ENCODE data around the gene B3GNT2.
"Not testable (repeated sequence)": the region's sequence is repeated elsewhere in the genome, so short reads cannot be mapped to it uniquely, and the experiment has no call there.

The B3GNT2 gene

GRCh38 chr2:62195421-62196277, at the start of gene B3GNT2:
Gene B3GNT2, plus strand, starts transcription at chr2:62196115. Its CDS starts 26,106 bp downstream, at chr2:62222221.
- peak; percentile 49 for DNase-seq

- not testable (repeated sequence) for DNase-seq
These were observed 49.1 kb upstream of the B3GNT2 start for GRCh38 chr2:62146790-62147189.

- no peak for DNase-seq
These were observed 48.2 kb upstream of the B3GNT2 start for GRCh38 chr2:62147610-62148301.

- no peak for DNase-seq
These were observed 46.2 kb upstream of the B3GNT2 start for GRCh38 chr2:62149708-62150107.

GRCh38 chr2:62150597-62151305, 45.2 kb upstream of the B3GNT2 start:
- no peak for DNase-seq

- no peak for DNase-seq
These were observed 44.6 kb upstream of the B3GNT2 start for GRCh38 chr2:62151306-62151638.

GRCh38 chr2:62152000-62152399, 43.9 kb upstream of the B3GNT2 start:
- no peak for DNase-seq

GRCh38 chr2:62156861-62157496, 38.9 kb upstream of the B3GNT2 start:
- no peak for DNase-seq

- no peak for DNase-seq
These were observed 37.3 kb upstream of the B3GNT2 start for GRCh38 chr2:62158444-62159121.

GRCh38 chr2:62160691-62161090, 35.2 kb upstream of the B3GNT2 start:
- DNase-seq = not testable (repeated sequence)

- DNase-seq = no peak
These were observed 32.6 kb upstream of the B3GNT2 start for GRCh38 chr2:62163106-62163831.

GRCh38 chr2:62163834-62164233, 32.1 kb upstream of the B3GNT2 start:
- DNase-seq = no peak

GRCh38 chr2:62175728-62176127, 20.2 kb upstream of the B3GNT2 start:
- no peak for DNase-seq

- no peak for DNase-seq
These were observed 19.1 kb upstream of the B3GNT2 start for GRCh38 chr2:62176801-62177200.

- no peak for DNase-seq
These were observed 18.4 kb upstream of the B3GNT2 start for GRCh38 chr2:62177392-62178049.

GRCh38 chr2:62178741-62179271, 17.1 kb upstream of the B3GNT2 start:
- DNase-seq = no peak

- DNase-seq = no peak
These were observed 14.9 kb upstream of the B3GNT2 start for GRCh38 chr2:62180975-62181374.

- DNase-seq = no peak
These were observed 14.1 kb upstream of the B3GNT2 start for GRCh38 chr2:62181843-62182242.

- DNase-seq = no peak
These were observed 11.2 kb upstream of the B3GNT2 start for GRCh38 chr2:62184512-62185230.

GRCh38 chr2:62185475-62186155, 10.3 kb upstream of the B3GNT2 start:
- no peak for DNase-seq
